Measurements from ENCODE around the gene POLR3K.

The POLR3K gene

GRCh38 chr16:78444-79150 is 25.2 kb upstream of the POLR3K start:
- no peak for DNase-seq

GRCh38 chr16:77807-78443 is 24.5 kb upstream of the POLR3K start, which contains the start of gene MPG:
TSS of gene MPG (plus strand) at chr16:78225. CDS start at chr16:78310, 85 bp downstream.
- DNase-seq: peak; percentile 81

GRCh38 chr16:77273-77806 is 23.9 kb upstream of the POLR3K start:
- peak; percentile 19 for DNase-seq

GRCh38 chr16:76535-77272 is 23.3 kb upstream of the POLR3K start:
- DNase-seq: no peak

GRCh38 chr16:75580-76501 is 22.4 kb upstream of the POLR3K start:
- DNase-seq: no peak

- DNase-seq: no peak
These were observed 21.4 kb upstream of the POLR3K start for GRCh38 chr16:74747-75334.

GRCh38 chr16:74051-74746 is 20.8 kb upstream of the POLR3K start:
- no peak for DNase-seq

GRCh38 chr16:72561-73548 is 19.4 kb upstream of the POLR3K start, which contains the start of gene RHBDF1:
TSS of gene RHBDF1 (minus strand) at chr16:72631. CDS start at chr16:65015, 7,616 bp downstream.
- no peak for DNase-seq

- no peak for DNase-seq
These were observed 18.4 kb upstream of the POLR3K start for GRCh38 chr16:71540-72401.

GRCh38 chr16:71210-71539 is 17.8 kb upstream of the POLR3K start:
- no peak for DNase-seq

- no peak for DNase-seq
These were observed 15.8 kb upstream of the POLR3K start for GRCh38 chr16:69181-69580.

GRCh38 chr16:67884-68789 is 14.7 kb upstream of the POLR3K start:
- DNase-seq: no peak

GRCh38 chr16:67183-67791 is 13.9 kb upstream of the POLR3K start:
- DNase-seq: no peak

- DNase-seq: no peak
These were observed 13.1 kb upstream of the POLR3K start for GRCh38 chr16:66309-67182.

GRCh38 chr16:65745-66144 is 12.3 kb upstream of the POLR3K start:
- peak; percentile 70 for DNase-seq

GRCh38 chr16:64914-65255 is 11.5 kb upstream of the POLR3K start:
- DNase-seq: no peak

Data from activated effector memory CD4-positive, alpha-beta T cell treated with Interleukin-2 at 50 U/mL for 16 hours (primary cell).